DMS79 (cell line): ENCODE measurements around the gene PRDX1.
"Not testable (repeated sequence)": the region's sequence is repeated elsewhere in the genome, so short reads cannot be mapped to it uniquely, and the experiment has no call there.

Experiments used
- DNase-seq: peaks from one replicate; lab custom pipeline; 2025; lab: John Stamatoyannopoulos, UW

Gene PRDX1

DNA sequence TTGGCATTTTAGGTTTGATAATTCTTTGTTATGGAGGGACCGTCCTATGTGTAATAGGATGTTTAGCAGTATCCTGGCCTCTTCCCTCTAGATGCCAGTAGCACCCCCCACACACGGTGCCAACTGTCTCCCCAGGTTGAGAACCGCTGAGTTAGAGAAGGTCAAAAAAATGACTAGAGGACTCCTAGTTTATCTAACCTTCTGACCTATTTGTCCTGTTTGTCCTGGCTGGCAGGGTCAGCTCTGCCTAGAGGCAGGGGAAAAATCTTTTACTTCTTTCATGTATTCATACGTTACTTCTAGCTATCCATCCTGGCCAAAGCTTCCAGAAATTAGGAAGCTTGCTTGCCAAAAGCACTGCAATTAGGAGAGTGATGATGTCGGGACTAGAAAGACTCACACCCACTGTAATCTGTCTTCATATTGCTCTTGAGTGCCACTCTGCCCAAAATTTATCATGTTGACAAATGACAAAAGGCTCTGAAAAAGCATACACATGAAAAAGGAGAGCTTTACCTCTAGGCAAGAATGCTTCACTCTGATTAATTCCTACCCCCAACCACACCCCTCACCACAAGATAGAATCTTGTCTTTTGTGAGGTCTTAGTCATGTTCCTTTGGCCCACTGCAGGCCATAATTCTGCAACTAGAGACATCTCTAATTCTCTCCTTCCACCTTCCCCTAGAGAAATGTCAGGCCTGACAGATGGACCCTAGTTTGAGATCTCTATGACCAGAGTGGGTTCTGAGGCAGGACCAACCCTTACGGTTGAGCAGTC, 14.5 kb upstream of the PRDX1 start:
- DNase-seq: no peak

DNA sequence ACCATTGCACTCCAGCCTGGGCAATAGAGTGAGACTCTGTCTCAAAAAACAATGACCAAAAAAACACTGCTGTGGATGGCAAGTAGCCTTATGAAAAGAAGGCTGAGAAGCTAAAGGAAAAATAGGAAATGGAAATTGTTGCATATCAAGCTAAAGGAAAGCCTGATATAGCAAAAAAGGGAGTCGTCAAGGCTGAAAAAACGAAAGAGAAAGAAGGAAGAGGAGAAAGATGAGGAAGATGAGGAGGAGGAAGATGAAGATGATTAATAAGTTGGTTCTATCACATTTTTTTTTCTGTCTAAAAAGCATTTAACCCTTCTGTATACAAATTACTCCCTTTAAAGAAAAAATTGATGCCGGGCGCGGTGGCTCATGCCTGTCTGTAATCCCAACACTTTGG, 10.2 kb upstream of the PRDX1 start:
- no peak for DNase-seq

DNA sequence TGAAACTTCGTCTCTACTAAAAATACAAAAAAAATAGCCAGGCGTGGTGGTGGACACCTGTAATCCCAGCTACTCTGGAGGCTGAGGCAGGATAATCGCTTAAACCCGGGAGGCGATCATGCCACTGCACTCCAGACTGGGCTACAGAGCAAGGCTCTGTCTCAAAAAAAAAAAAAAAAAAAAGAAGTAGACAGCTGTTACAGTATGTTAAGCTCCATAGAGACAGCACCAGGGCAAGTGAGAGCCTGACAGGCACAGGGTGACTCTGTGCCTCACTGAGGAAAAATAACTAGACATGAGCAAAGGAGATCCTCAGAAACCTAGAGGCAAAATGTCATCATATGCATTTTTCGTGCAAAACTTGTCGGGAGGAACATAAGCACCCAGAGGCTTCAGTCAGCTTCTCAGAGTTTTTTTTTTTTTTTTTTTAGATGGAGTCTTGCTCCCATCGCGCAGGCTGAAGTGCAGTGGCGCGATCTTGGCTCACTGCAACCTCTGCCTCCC, 9.0 kb upstream of the PRDX1 start:
- DNase-seq: no peak

DNA sequence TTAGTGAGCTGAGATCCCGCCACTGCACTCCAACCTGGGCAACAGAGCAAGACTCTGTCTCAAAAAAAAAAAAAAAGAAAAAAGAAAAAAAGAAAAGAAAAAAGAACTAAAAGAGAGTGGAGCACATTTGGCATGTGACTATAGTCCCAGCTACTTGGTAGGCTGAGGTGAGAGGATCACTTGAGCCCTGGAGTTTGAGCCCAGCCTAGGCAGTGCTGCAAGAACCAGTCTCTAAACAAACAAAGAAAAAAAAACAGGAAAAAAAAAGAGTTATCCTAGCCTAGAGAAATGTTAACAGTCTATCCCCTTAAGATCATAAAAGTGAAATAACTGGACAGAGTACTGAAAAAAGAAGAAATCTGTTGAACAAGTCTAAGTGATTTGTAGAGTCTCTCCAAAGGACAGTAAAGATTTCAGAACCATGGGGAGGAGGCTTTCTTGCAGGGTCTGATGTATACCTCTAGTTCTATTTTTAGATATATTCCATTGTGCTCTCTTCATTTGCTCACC, 4.5 kb upstream of the PRDX1 start:
- no peak for DNase-seq

DNA sequence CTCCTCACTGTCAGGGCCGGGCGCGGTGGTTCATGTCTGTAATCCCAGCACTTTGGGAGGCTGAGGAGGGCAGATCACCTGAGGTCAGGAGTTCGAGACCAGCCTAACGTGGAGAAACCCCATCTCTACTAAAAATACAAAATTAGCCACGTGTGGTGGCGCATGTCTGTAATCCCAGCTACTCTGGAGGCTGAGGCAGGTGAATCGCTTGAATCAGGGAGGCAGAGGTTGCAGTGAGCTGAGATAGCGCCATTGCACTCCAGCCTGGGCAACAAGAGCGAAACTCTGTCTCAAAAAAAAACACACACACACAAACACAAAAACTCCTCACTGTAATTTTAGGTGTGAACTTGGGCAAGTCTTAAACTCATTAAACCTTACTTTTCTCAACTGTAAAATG, 2.3 kb upstream of the PRDX1 start:
- DNase-seq: not testable (repeated sequence)

DNA sequence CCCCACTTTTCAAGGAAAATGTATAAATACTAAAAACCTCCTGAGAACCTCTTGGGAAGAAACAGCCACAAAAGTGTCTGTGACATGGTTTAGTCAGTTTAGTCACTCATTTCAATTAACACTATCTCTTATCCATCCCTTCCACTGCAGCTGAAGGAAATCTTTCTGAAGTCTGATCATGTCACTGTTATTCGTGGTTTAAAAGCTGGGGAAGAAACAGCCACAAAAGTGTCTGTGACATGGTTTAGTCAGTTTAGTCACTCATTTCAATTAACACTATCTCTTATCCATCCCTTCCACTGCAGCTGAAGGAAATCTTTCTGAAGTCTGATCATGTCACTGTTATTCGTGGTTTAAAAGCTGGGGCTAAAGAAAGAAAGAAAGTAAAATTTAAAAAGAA, 1.8 kb upstream of the PRDX1 start:
- DNase-seq: not testable (repeated sequence)

DNA sequence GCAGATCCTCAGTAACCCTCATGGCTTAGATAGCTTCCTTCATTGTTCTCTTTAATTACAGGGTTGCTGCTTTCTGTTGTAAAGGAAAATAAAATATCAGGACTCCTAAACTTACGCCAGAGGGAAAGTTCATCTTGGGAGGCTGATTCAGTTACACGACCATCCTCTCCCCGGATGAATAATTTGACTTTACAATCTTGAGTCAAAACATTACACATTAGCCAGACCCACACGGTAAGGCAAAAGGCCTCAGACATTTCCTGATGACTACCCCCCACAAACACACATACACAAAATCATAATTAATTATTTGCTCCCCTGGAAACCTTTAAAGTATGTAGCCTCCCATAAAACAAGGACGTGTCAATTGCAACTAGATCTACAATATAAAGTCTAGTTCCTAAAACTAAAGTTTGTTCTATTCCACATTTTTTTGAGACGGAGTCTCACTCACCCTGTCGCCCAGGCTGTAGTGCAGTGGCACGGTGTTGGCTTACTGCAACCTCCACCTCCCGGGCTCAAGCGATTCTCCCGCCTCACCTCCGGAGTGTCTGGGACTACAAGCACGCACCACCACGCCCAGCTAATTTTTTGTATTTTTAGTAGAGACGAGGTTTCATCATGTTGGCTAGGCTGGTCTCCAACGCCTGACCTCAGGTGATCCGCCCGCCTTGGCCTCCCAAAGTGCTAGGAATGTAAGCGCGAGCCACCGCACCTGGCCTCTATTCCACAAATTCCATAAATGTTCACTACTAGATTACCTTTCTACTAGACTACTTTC, 830 bp upstream of the PRDX1 start:
- no peak for DNase-seq

DNA sequence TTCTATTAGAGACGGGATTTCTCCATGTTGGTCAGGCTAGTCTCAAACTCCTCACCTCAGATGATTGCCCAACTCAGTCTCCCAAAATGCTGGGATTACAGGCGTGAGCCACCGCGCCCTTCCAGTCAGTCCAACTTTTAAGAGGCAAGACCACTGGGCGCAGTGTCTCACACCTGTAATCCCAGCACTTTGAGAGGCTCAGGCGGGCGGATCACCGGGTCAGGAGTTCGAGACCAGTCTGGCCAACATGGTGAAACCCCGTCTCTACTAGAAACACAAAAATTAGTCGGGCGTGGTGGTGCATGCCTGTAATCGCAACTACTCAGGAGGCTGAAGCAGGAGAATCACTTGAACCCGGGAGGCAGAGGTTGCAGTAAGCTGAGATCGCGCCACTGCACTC, 1.9 kb downstream of the PRDX1 start:
- not testable (repeated sequence) for DNase-seq

DNA sequence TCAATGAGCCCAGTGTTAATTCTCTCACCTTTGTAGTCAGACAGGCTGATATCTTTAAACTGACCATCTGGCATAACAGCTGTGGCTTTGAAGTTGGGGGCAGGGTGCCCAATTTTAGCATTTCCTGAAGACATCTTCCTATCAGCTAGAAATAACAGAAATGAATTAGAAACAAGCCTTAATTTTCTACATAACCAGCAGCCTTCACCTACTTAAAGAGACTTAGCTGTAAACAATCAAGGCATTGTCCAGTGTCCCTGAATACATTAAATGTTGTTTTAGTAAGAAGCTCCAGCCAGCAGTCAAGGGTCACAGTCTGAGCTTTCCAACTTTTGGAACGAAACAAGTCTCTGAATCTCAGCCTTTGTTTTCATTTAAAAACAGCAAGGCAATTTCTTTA, 2.8 kb downstream of the PRDX1 start:
- DNase-seq: no peak

DNA sequence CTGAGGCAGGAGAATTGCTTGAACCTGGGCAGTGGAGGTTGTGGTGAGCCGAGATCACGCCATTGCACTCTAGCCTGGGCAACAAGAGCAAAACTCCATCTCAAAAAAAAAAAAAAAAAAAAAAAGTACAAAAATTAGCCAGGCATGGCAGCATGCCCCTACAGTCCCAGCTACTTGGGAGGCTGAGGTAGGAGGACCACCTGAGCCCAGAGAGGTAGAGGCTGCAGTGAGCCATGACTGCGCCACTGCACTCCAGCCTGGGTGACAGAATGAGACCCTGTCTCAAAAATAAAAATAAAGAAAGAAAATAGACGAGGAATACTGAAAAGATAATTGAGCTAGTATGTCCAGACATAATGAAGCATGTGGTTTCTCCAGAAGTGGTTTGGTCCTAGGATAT, 3.3 kb downstream of the PRDX1 start:
- not testable (repeated sequence) for DNase-seq

DNA sequence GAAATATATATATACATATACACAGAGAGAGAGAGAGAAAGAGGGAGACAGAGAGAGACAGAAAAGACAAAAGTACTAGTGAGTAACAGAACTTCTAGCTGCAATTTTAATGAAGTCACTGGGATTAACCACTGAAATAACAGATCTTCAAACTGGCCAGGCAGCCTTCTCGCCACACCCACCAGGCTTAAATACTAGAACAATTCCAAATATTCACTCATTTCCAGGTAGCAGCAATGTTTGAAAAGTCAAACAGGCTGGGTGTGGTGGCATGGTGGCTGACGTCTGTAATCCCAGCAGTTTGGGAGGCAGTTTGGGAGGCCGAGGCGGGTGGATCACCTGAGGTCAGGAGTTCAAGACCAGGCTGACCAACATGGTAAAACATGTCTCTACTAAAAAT, 5.2 kb downstream of the PRDX1 start:
- no peak for DNase-seq

DNA sequence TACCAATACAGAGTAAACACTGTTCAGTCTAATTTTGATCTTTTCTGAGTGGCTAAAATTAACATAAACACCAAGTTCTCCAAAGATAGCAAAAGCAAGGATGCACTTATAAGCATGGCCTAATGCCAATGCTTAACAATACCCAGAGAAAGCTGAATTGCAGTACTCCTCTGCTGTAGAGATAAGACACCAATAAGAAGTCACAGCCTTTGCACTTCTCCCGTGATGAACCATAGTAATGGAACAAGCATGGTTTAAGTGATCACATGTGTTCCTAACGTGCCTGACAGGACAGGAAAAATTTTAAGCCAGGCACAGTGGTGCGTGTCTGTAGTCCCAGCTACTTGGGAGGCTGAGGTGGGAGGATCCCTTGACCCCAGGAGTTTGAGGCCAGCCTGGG, 5.6 kb downstream of the PRDX1 start:
- DNase-seq: no peak

DNA sequence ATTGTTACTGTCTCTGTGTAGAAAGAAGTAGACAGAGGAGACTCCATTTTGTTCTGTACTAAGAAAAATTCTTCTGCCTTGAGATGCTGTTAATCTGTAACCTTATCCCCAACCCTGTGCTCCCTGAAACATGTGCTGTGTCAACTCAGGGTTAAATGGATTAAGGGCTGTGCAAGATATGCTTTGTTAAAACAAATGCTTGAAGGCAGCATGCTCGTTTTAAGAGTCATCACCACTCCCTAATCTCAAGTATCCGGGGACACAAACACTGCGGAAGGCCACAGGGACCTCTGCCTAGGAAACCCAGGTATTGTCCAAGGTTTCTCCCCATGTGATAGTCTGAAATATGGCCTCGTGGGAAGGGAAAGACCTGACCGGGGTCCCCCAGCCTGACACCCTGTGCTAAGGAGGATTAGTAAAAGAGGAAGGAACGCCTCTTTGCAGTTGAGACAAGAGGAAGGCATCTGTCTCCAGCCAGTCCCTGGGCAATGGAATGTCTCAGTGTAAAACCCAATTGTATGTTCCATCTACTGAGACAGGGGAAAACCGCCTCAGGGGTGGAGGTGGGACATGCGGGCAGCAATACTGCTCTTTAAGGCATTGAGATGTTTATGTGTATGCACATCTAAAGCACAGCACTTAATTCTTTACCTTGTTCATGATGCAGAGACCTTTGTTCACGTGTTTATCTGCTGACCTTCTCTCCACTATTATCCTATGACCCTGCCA, 8.0 kb downstream of the PRDX1 start:
- not testable (repeated sequence) for DNase-seq

DNA sequence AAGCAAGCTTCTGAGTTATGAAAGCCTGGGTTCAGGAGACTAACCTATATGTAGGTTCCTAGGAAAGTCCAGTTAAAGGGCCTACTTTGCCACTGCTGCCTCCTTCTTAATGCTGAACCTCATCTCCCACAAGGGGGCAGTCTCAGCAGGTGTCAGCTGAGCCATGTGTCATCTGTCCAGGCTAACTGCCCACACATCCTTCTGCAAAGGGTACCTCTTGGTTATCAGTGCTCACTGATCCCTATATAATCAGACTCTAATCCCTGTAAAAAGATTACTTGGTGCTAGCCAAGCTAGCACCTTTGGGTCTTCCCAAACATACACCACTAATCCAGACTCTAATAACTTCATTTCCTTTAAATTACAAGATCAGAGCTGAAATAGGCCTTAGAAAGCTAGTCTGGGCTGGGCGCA, 9.0 kb downstream of the PRDX1 start:
- DNase-seq: no peak

DNA sequence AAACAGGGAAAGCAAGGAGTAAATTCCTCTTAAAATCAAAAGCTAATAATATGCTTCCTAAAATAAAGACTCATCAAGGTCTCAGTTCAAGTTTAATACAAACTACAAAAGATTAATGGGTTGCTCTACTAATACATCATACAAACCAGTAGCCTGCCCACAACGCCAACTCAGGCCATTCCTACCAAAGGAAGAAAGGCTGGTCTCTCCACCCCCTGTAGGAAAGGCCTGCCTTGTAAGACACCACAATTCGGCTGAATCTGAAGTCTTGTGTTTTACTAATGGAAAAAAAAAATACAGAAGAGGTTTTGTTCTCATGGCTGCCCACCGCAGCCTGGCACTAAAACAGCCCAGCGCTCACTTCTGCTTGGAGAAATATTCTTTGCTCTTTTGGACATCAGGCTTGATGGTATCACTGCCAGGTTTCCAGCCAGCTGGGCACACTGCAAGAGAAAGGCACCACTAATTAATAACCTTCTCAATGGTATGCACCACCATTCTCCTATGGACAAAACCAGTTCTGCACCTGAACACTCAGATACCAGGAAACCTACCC, 10.6 kb downstream of the PRDX1 start:
- no peak for DNase-seq

DNA sequence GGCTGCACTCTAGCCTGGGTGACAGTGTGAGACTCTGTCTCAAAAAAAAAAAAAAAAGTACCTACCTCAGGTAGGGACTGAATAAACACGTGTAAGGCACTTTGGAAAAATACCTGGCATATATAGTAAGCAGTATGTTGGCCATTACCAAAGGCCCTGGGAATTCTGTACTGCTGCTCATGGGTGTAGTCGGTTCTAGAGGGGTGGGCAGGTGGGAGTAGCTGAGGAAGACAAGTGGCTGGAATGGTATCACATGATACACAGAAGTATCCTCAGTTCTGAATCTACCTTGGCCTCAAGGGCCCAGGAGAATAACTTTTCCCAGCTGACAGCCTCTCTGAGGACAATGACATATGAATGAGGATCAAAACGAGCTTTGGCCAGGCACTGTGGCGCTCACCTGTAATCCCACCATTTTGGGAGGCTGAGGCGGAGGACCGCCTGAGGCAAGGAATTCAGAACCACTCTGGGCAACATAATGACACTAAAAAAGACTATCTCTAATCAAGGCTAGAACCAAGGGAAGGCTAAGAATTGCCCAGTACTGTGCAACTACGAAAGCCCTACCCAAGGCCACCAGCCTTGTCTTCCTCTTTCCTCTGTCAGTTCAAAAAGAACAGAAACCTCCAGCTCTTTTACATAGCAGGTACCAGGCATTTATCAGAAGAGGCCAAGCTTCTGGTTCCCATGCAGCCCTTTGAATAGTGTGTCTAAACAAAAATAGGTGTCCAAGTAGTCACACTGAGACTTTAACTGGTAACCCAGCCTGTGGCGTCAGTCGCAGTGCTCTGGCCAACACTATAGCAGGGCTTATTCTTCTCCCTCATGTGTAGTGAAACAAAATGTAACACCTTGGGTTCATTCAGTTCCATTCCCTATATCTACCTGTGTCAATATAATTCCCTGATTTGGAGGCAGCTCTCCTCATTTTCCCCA, 11.4 kb downstream of the PRDX1 start:
- DNase-seq: no peak

DNA sequence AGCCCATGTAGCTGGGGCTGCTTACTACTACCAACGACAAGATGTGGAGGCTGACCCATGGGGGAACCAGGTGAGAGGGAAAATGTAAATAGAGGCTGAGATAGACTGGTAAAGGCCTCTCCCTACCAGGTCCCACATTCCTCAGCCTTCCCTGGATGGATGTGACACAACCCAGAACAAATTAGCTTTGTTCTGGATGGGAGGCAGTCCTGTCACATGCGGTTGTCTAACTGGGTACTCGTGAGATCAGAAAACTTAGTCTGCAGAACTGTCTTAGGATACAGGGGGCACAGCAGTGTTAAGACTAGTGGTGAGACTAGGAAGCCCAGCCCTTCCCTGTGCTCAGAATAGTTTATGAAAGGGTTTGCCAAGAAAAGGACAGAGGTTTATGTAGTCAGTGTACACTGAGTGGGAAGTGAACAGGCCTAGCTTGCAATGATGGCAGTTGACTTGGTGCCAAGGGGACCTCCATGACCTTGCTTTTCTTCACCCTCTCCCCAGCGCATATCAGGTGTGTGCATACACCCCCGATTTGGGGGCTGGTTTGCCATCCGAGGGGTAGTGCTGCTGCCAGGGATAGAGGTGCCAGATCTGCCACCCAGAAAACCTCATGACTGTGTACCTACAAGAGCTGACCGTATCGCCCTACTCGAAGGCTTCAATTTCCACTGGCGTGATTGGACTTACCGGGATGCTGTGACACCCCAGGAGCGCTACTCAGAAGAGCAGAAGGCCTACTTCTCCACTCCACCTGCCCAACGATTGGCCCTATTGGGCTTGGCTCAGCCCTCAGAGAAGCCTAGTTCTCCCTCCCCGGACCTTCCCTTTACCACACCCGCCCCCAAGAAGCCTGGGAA, 13.2 kb downstream of the PRDX1 start:
- no peak for DNase-seq

DNA sequence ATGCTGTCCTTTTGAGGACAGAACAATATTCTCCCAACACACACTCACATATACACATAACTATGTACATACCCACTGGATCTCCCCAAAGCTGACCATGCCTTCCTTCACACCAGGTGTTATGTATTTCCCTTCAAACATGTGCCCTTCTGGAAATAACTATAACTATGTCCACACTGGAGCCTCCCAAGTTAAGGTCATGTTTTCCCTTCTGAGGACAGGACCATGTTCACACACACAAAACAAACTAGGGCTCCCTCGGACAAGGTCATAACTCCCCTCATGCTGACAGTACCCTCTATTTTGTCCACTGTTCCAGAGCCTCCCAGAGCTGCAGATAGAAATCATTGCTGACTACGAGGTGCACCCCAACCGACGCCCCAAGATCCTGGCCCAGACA, 13.8 kb downstream of the PRDX1 start:
- no peak for DNase-seq

DNA sequence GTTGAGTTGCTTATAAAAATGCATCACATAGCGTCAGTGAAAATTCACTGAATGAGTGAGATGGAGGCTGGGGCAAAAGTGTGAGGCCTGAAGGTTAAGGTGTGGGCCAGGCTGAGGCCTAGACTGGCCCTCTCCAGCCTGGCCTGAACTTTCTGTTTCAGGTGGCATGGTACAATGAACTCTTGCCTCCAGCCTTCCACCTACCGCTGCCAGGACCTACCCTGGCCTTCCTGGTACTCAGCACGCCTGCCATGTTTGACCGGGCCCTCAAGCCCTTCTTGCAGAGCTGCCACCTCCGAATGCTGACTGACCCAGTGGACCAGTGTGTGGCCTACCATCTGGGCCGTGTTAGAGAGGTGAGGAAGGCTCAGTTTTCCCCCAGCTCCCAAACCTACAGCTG, 14.5 kb downstream of the PRDX1 start:
- no peak for DNase-seq
